ENCODE measurements around the gene GJA3.

GJA3 gene

DNA sequence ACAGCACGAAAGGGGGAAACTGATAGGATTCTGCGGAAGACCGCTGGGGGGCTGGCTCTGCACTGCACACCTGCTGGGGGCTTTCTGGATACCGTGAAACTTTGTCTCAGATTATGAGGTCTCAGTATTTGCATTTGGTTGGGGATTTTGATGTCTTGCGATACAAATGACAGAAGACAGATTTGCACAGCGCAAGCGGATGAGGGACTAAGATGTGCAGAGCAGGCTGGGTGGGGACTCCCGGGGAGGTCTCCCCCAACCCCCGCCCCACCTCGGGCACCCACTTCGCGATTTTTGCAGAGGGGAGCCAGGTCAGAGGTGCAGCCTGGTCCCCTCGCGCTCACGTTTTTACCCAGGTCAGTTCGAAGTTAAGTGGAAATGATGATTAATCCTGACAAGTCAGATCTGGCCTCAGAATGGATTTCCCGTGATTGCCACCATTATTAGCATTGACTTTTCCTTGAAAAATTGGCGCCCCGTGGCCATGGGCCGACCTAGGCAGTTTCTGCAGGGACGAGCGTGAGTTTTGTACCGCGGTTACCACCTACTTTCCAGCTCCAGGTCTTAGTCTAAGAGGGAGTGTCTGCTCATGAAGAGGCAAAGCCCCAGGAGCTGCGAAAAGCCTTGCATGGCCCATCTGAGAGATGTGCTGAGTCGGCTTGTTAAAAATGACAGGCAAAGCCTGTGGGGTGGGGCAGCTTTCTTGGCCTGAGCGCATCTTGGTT lies 33.2 kb upstream of the GJA3 start:
- no peak for DNase-seq (ENCODE audit: extremely low read depth, low read depth)
- TF ChIP-seq, protein P1, sequence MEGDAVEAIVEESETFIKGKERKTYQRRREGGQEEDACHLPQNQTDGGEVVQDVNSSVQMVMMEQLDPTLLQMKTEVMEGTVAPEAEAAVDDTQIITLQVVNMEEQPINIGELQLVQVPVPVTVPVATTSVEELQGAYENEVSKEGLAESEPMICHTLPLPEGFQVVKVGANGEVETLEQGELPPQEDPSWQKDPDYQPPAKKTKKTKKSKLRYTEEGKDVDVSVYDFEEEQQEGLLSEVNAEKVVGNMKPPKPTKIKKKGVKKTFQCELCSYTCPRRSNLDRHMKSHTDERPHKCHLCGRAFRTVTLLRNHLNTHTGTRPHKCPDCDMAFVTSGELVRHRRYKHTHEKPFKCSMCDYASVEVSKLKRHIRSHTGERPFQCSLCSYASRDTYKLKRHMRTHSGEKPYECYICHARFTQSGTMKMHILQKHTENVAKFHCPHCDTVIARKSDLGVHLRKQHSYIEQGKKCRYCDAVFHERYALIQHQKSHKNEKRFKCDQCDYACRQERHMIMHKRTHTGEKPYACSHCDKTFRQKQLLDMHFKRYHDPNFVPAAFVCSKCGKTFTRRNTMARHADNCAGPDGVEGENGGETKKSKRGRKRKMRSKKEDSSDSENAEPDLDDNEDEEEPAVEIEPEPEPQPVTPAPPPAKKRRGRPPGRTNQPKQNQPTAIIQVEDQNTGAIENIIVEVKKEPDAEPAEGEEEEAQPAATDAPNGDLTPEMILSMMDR (IDR thresholded peaks at IDR 0.05; ENCODE audit: low read depth, low read length) = no peak

DNA sequence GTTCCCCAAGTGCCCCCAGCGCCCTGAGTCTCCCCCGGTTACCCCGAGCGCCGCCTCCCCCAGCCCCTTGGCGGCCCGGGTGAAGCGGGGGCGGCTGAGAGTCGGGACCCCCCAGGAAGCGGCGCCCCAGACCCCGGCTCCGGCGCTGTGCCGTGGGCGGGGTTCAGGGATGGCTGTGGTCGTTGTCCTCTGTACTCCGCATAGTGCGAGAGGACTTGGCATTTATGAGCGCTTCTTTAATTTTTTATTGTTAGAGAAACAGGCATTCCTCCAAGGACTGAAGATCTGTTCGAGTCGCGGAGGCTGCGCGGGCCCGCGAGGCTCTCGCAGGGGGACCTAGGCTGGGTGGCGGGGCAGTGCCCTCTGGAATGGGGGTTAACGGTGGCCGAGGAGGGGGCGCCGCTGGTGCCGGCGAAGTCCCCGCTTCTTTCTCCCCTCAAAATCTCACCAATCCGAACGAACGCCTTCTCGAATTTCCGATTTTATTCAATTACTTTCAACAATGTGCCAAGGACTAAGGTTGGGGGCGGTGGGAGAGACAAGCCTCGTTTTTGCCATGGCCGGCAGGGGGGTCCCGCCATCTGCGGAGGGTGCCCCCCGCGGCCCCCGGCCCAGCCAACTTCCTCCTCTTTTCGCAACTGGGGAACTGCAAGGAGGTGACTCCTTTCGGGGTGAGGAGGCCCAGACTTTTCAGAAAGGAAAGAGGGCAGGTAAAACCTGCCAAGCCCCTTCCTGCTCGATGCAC lies 32.5 kb upstream of the GJA3 start:
- TF ChIP-seq, protein P1 (IDR thresholded peaks at IDR 0.05; ENCODE audit: low read depth, low read length) = no peak

DNA sequence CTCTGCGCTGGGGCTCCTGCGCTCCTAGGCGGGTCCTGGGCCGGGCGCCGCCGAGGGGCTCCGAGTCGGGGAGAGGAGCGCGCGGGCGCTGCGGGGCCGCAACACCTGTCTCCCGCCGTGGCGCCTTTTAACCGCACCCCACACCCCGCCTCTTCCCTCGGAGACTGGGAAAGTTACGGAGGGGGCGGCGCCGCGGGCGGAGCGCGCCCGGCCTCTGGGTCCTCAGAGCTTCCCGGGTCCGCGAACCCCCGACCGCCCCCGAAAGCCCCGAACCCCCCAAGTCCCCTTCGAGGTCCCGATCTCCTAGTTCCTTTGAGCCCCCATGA lies 31.9 kb upstream of the GJA3 start, which contains the start of gene GJB2:
Gene GJB2, minus strand, starts transcription at position 103 of the 326 bp plus-strand sequence. CDS start 3,357 bp downstream, outside the sequence.
- TF ChIP-seq, protein P1 (IDR thresholded peaks at IDR 0.05; ENCODE audit: low read depth, low read length) = no peak

More for the DNA sequence above, 32.5 kb upstream of the GJA3 start:
- no peak for DNase-seq (ENCODE audit: extremely low read depth, low read depth)

DNA sequence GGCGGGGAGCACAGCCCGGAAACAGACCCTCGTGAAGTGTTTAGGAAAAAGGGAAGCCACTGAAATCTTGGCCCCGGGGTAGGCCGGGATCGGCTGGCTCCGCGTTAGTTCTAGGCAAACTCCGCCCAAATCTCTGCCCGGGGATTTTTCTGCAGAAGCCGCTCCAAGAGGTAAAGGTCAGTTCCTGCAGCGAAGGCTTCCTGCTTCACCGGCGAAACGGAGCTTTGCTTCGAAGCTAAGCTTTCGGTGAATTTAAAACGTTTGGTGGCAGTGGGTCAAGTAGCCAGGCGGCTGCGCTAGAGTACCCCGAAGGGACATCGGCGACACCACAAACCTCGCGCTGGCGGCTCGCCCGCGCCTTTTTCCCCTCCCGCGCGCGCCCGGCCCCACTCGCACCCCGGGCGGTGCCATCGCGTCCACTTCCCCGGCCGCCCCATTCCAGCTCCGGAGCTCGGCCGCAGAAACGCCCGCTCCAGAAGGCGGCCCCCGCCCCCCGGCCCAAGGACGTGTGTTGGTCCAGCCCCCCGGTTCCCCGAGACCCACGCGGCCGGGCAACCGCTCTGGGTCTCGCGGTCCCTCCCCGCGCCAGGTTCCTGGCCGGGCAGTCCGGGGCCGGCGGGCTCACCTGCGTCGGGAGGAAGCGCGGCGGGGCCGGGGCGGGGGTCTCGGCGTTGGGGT lies 31.4 kb upstream of the GJA3 start:
- TF ChIP-seq, protein P1 (IDR thresholded peaks at IDR 0.05; ENCODE audit: low read depth, low read length) = no peak
- DNase-seq (ENCODE audit: extremely low read depth, low read depth) = no peak

More for the DNA sequence above, 31.9 kb upstream of the GJA3 start, which contains the start of gene GJB2:
- no peak for DNase-seq (ENCODE audit: extremely low read depth, low read depth)

DNA sequence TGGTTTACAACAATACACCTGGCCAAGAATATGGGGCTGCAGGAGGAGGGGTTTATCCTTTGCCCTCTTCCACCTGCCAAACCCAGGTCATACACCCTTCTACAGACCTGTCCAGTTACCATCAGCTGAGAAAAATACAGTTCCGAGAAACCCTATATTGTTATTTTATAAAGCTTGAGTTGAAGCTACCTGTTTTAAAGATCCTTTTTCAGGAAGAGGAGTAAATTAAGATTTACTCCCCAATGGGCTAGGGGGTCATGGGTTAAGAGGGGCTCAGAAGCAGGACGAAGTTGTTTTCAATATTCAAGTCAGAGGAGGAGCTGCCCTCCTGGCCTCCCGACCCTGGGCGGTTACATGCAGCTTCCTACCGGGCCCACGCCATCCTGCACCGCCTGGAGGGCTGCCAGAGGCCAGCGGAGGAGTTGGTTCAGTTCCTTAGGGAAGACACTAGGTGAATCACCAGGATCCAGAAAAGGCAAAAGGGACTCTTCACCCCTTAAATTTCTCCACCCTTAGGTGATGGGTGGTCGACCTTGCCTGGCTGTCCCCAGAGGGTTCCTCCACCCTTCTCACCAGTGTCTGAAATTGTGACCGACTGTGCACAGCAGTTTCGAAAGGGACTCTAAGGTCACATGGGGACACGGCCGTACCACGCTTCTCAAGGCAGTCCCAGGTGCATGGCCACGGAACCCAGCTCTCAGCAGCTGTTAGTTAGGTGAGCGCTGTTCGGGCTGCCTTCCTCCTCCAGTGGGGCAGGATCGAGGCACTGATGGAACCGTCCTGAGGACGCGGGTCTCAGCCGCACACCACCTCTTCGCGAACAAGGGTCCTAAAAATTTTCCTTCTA lies 30.7 kb upstream of the GJA3 start:
- TF ChIP-seq, protein P1 (IDR thresholded peaks at IDR 0.05; ENCODE audit: low read depth, low read length) = no peak
- no peak for DNase-seq (ENCODE audit: extremely low read depth, low read depth)

DNA sequence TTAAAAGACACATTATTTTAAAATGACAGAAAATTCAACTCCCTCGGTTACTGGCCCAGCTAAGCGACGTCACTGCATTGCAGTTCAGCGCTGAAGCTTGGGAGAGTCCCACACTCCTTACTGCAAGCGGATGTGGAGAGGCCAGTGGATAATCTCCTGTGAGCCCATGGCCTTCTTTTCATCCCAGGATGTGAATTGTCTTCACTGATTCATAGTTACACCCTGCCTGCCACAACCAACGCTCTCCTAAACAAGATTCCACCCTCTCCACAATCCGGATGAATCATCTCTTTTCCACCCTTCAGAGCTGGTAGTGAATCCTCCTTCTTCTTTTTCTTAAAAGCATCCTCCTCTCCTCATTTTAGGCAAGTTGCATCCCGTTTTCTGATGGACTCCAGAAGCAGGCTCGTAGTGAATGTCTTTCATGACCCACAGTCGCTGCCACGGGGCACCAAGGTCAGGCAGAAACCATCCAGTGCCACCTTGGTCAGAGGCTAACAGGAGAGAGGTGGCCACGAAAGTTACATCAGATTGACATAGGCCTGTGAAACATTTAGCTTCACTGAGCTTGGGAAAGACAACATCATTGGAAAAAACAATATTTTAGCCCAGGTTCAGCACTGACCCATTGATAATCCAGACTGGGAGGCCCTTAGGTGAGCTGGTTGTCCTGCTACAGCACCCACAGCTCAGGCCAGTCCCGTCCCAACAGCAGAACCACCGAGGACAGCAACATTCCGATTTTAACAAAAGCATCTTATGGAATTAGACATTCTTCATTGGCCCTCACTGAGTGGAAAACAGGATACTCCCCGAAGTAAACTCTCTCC lies 29.8 kb upstream of the GJA3 start:
- no peak for DNase-seq (ENCODE audit: extremely low read depth, low read depth)
- TF ChIP-seq, protein P1 (IDR thresholded peaks at IDR 0.05; ENCODE audit: low read depth, low read length) = no peak
